Endothelial cell of umbilical vein (primary cell): ENCODE data around the gene FRMD4A.

ENCODE experiments used
- EZH2 ChIP-seq: IDR thresholded peaks from 2 replicates; pipeline ENCODE4 v1.6.1; 2012; ENCODE audit warnings: borderline replicate concordance, low read depth, mild to moderate bottlenecking, moderate library complexity, low read length, inconsistent platforms; ENCODE audit not compliant: severe bottlenecking
- FOS ChIP-seq: IDR thresholded peaks from 2 replicates; pipeline ENCODE4 v1.6.1; 2011; ENCODE audit warnings: mild to moderate bottlenecking, low read length, moderate library complexity, borderline replicate concordance; ENCODE audit not compliant: insufficient read depth
- JUN ChIP-seq: IDR thresholded peaks from 2 replicates; pipeline ENCODE4 v1.6.1; 2011; ENCODE audit warnings: borderline replicate concordance, low read depth; ENCODE audit not compliant: insufficient read length, insufficient read depth
- MAX ChIP-seq: IDR thresholded peaks from 2 replicates; pipeline ENCODE4 v1.6.1; 2011; ENCODE audit not compliant: insufficient read depth, insufficient read length
- POLR2A ChIP-seq: IDR thresholded peaks from 2 replicates; pipeline ENCODE4 v1.6.1; 2012; ENCODE audit warnings: low read depth, mild to moderate bottlenecking, control low read depth, low read length
- POLR2AphosphoS5 ChIP-seq: IDR thresholded peaks from 2 replicates; pipeline ENCODE4 v1.6.1; 2012; ENCODE audit warnings: low read depth, mild to moderate bottlenecking, control low read depth, low read length, moderate library complexity; ENCODE audit not compliant: insufficient read depth
- TF ChIP-seq, protein P1 (sequence below), 2 donors: IDR thresholded peaks; 1 replicate in 1 of 2; 2 replicates in 1 of 2; pipeline ENCODE4 v1.5.1; 2011; ENCODE audit warnings: low read length in 2 of 2, mild to moderate bottlenecking in 2 of 2, moderate library complexity in 2 of 2, control low read depth in 1 of 2, inconsistent platforms in 1 of 2, low read depth in 1 of 2; ENCODE audit not compliant: insufficient read depth in 1 of 2; ENCODE audit errors: extremely low read depth in 1 of 2

GRCh38 chr10:13797164-13797563, 533.6 kb downstream of the FRMD4A start:
- no peak for TF ChIP-seq POLR2AphosphoS5
- TF ChIP-seq EZH2 = no peak
- TF ChIP-seq, protein P1, sequence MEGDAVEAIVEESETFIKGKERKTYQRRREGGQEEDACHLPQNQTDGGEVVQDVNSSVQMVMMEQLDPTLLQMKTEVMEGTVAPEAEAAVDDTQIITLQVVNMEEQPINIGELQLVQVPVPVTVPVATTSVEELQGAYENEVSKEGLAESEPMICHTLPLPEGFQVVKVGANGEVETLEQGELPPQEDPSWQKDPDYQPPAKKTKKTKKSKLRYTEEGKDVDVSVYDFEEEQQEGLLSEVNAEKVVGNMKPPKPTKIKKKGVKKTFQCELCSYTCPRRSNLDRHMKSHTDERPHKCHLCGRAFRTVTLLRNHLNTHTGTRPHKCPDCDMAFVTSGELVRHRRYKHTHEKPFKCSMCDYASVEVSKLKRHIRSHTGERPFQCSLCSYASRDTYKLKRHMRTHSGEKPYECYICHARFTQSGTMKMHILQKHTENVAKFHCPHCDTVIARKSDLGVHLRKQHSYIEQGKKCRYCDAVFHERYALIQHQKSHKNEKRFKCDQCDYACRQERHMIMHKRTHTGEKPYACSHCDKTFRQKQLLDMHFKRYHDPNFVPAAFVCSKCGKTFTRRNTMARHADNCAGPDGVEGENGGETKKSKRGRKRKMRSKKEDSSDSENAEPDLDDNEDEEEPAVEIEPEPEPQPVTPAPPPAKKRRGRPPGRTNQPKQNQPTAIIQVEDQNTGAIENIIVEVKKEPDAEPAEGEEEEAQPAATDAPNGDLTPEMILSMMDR (IDR thresholded peaks at IDR 0.05; ENCODE audit: extremely low read depth in 1 of 2, insufficient read depth in 1 of 2, low read depth in 1 of 2, low read length in 2 of 2) = no peak
- TF ChIP-seq MAX = no peak
- no peak for TF ChIP-seq JUN
- no peak for TF ChIP-seq FOS
- no peak for TF ChIP-seq POLR2A
